ENCODE results near the gene CEP128.

DNA sequence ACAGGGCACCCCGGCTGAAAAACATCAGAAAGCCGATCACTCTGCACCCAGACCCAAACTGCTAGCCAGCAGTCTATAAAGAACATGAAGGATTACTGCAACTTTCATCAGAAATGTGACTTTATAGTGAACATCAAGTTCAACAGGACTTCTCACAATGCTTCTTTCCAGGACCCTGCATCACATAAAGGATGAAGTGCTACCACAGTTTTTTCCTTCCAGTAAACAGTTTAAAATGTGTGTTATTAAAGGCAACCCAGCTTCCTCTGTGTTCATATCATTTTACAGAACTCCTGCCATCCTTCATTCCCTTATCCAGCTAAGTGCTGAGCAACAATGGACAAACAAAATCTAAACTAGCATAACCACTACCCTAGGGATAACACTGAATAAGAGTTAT, 449.9 kb downstream of the CEP128 start:
- TF ChIP-seq, protein P1, sequence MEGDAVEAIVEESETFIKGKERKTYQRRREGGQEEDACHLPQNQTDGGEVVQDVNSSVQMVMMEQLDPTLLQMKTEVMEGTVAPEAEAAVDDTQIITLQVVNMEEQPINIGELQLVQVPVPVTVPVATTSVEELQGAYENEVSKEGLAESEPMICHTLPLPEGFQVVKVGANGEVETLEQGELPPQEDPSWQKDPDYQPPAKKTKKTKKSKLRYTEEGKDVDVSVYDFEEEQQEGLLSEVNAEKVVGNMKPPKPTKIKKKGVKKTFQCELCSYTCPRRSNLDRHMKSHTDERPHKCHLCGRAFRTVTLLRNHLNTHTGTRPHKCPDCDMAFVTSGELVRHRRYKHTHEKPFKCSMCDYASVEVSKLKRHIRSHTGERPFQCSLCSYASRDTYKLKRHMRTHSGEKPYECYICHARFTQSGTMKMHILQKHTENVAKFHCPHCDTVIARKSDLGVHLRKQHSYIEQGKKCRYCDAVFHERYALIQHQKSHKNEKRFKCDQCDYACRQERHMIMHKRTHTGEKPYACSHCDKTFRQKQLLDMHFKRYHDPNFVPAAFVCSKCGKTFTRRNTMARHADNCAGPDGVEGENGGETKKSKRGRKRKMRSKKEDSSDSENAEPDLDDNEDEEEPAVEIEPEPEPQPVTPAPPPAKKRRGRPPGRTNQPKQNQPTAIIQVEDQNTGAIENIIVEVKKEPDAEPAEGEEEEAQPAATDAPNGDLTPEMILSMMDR (IDR thresholded peaks at IDR 0.05): no peak
- no peak for TF ChIP-seq POLR2A (IDR thresholded peaks at IDR 0.05)

All from gastroesophageal sphincter (tissue), 3 donors.